ACC112 (cell line): ENCODE results near the gene CBX8.

Source experiments
- H2AFZ ChIP-seq: fragments of 200-600 bp; sonication (generic); one replicate; pipeline ENCODE4 v1.6.0; 2017; ENCODE audit warnings: antibody characterized with exemption, low read length; ENCODE audit not compliant: unreplicated experiment
- H3K27ac ChIP-seq: fragments of 200-600 bp; sonication (generic); 2 replicates; pipeline ENCODE4 v1.5.1; 2014; ENCODE audit warnings: low read depth, mild to moderate bottlenecking, antibody characterized with exemption, low read length, moderate library complexity
- H3K27me3 ChIP-seq: fragments of 200-600 bp; sonication (generic); 2 replicates; pipeline ENCODE4 v1.6.1; 2014; ENCODE audit warnings: mild to moderate bottlenecking, antibody characterized with exemption, low read length, moderate library complexity, mixed read lengths; ENCODE audit not compliant: insufficient read depth
- H3K36me3 ChIP-seq: fragments of 200-600 bp; sonication (generic); 2 replicates; pipeline ENCODE4 v1.6.1; 2016; ENCODE audit warnings: mild to moderate bottlenecking, antibody characterized with exemption, low read length, moderate library complexity, mixed read lengths; ENCODE audit not compliant: insufficient read depth
- H3K4me1 ChIP-seq: fragments of 200-600 bp; sonication (generic); one replicate; pipeline ENCODE4 v1.6.1; 2016; ENCODE audit warnings: low read length, mixed read lengths; ENCODE audit not compliant: insufficient read depth, unreplicated experiment, control insufficient read depth
- H3K4me3 ChIP-seq: fragments of 200-600 bp; sonication (generic); 2 replicates; pipeline ENCODE4 v1.5.1; 2014; ENCODE audit warnings: mild to moderate bottlenecking, low read depth, low read length
- H3K79me2 ChIP-seq: fragments of 200-600 bp; sonication (generic); one replicate; pipeline ENCODE4 v1.6.0; 2016; ENCODE audit warnings: low read length; ENCODE audit not compliant: control insufficient read depth, unreplicated experiment, insufficient read depth

The CBX8 gene

GRCh38 chr17:79754370-79754769 lies 42.5 kb downstream of the CBX8 start:
- peaks cover 7% of the 10 kb centered on the region for H3K4me1 ChIP-seq
- H3K27me3 ChIP-seq: peaks cover 30% of the 10 kb centered on the region
- no peak overlapping the region for H3K27ac ChIP-seq
- no peaks in the 10 kb centered on the region for H3K79me2 ChIP-seq
- H3K4me3 ChIP-seq: no peak overlapping the region
- H2AFZ ChIP-seq: no peak overlapping the region
- H3K36me3 ChIP-seq: no peaks in the 10 kb centered on the region

- H3K27ac ChIP-seq: no peak overlapping the region
- no peak overlapping the region for H2AFZ ChIP-seq
- H3K27me3 ChIP-seq: peaks cover 42% of the 10 kb centered on the region
Measured at GRCh38 chr17:79752175-79752574, 44.7 kb downstream of the CBX8 start.

DNA sequence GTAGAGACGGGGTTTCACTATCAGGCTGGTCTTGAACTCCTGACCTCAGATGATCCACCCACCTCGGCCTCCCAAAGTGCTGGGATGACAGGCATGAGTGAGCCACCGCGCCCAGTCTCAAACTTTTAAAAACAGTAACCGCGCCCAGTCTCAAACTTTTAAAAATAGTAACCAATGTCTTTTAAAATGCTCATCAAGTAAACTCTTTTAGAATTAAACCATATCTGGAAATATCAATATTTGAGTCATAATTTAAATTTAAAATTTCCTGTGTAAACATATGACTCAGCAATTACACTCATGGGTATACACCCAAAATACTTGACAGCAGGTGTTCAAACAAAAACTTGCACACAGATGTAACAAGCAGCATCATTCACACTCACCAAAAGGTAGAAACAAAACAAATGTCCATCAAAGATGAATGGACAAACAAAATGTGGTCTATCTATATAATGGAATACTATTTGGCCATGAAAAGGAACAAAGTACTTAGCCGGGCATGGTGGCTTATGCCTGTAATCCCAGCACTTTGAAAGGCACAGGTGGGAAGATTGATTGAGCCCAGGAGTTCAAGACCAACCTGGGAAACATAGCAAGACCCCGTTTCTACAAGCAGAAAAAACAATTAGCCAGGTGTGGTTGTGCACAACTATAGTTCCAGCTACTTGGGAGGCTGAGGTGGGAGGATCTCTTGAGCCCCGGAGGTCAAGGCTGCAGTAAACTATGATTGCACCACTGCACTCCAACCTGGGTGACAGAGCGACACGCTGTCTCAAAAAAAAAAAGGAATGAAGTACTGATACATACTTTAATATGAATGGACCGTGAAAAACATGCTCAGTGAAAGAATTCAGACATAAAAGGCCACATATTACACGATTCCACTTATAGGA lies 46.0 kb downstream of the CBX8 start:
- Histone ChIP-seq H3K4me3 (no peak overlapping the region), H3K36me3 (no peaks in the 10 kb centered on the region), H2AFZ (no peak overlapping the region), H3K27ac (no peak overlapping the region), H3K4me1 (peaks cover 7% of the 10 kb centered on the region), H3K79me2 (no peaks in the 10 kb centered on the region), H3K27me3 (peaks cover 46% of the 10 kb centered on the region)

More at GRCh38 chr17:79752175-79752574, 44.7 kb downstream of the CBX8 start:
- Histone ChIP-seq H3K36me3 (no peaks in the 10 kb centered on the region), H3K4me1 (peaks cover 7% of the 10 kb centered on the region), H3K79me2 (no peaks in the 10 kb centered on the region), H3K4me3 (no peak overlapping the region)

DNA sequence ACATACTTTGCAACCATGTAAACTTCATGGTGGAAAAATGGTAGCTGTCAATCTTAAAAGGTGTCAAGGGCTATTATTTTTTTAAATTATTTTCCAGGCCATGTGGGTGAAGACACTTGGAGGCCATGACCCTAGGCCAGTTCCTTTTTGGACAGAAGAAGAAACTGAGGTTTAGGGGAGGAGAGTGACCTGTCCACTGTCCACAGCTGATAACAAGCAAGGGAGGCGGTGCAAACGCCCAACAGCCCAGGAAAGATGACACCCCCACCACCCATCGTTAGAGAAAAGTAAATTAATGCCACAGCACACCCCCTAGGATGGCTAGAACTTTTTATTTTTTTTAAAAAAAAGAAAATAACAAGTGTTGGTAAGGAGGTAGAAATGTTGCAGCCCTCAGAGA lies 46.9 kb downstream of the CBX8 start:
- H2AFZ ChIP-seq: no peak overlapping the region

GRCh38 chr17:79749156-79749815 lies 47.6 kb downstream of the CBX8 start:
- no peak overlapping the region for H3K4me3 ChIP-seq
- H3K27ac ChIP-seq: no peak overlapping the region
- H3K27me3 ChIP-seq: peaks cover 52% of the 10 kb centered on the region
- H3K4me1 ChIP-seq: peaks cover 7% of the 10 kb centered on the region
- no peaks in the 10 kb centered on the region for H3K79me2 ChIP-seq
- H3K36me3 ChIP-seq: no peaks in the 10 kb centered on the region
- no peak overlapping the region for H2AFZ ChIP-seq

More for the DNA sequence above, 46.9 kb downstream of the CBX8 start:
- H3K79me2 ChIP-seq: no peaks in the 10 kb centered on the region
- no peak overlapping the region for H3K27ac ChIP-seq
- peaks cover 51% of the 10 kb centered on the region for H3K27me3 ChIP-seq
- no peak overlapping the region for H3K4me3 ChIP-seq
- H3K36me3 ChIP-seq: no peaks in the 10 kb centered on the region
- H3K4me1 ChIP-seq: peaks cover 7% of the 10 kb centered on the region

- no peaks in the 10 kb centered on the region for H3K36me3 ChIP-seq
- peaks cover 7% of the 10 kb centered on the region for H3K4me1 ChIP-seq
- no peak overlapping the region for H3K4me3 ChIP-seq
- no peaks in the 10 kb centered on the region for H3K79me2 ChIP-seq
- no peak overlapping the region for H2AFZ ChIP-seq
- H3K27me3 ChIP-seq: peaks cover 52% of the 10 kb centered on the region
- no peak overlapping the region for H3K27ac ChIP-seq
Measured at GRCh38 chr17:79748295-79749099, 48.4 kb downstream of the CBX8 start.

DNA sequence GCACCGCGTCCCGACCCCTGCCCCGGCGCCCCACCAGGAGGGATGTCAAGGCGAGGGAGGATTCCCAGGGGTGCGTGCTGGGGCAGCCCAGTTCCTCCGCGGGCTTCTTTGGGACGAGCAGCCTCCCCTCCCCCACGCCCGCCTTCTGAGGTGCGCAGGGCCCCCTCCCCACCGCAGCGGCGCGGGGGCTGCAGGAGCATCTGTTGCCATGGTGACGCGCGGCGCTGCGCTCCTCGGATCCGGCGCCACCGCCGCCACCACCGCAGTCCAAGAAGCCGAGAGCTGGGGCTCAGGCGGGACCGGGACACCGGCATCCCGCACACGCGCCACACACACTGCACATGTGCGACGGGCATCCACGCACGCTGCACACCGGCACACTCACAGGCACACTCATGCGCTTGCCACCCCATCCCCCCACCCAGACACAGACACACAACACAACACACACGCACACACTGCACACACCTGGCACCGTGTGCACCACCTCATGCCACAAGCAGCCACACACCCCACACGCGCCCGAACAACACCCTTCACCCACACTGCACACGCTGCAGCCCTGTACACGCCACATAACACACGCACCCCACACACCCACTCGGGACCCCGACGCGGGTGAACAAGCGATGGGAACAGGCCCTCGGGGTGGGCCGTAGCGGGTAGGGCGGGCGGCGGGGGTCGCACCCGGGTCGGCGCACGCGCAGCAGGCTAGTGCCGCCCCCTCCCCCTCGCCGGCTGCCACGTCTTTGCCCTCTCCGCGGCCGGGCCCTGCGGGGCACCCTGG lies 49.2 kb downstream of the CBX8 start:
- Histone ChIP-seq H3K4me1 (peaks cover 7% of the 10 kb centered on the region), H3K79me2 (no peaks in the 10 kb centered on the region), H3K36me3 (no peaks in the 10 kb centered on the region), H3K27me3 (peaks cover 59% of the 10 kb centered on the region), H3K4me3 (no peak overlapping the region), H3K27ac (no peak overlapping the region), H2AFZ (no peak overlapping the region)

- Histone ChIP-seq H3K27ac (no peak overlapping the region), H3K27me3 (peaks cover 58% of the 10 kb centered on the region), H3K4me3 (no peak overlapping the region), H3K79me2 (no peaks in the 10 kb centered on the region), H2AFZ (no peak overlapping the region), H3K4me1 (peaks cover 7% of the 10 kb centered on the region), H3K36me3 (no peaks in the 10 kb centered on the region)
Measured at GRCh38 chr17:79746889-79747507, 49.9 kb downstream of the CBX8 start.

GRCh38 chr17:79745641-79746105 lies 51.2 kb downstream of the CBX8 start:
- Histone ChIP-seq H3K36me3 (no peaks in the 10 kb centered on the region), H2AFZ (no peak overlapping the region), H3K4me1 (peaks cover 7% of the 10 kb centered on the region), H3K4me3 (no peak overlapping the region), H3K27ac (no peak overlapping the region), H3K27me3 (peaks cover 52% of the 10 kb centered on the region), H3K79me2 (no peaks in the 10 kb centered on the region)
